ENCODE results near the gene GPR171. TPM values are rescaled to one million over a fixed set of nuclear protein-coding genes. Genes with fewer than 3 reads are reported as not detected.
"Not testable (repeated sequence)": the region's sequence is repeated elsewhere in the genome, so short reads cannot be mapped to it uniquely, and the experiment has no call there.

Gene GPR171, protein sequence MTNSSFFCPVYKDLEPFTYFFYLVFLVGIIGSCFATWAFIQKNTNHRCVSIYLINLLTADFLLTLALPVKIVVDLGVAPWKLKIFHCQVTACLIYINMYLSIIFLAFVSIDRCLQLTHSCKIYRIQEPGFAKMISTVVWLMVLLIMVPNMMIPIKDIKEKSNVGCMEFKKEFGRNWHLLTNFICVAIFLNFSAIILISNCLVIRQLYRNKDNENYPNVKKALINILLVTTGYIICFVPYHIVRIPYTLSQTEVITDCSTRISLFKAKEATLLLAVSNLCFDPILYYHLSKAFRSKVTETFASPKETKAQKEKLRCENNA
- total RNA-seq (2014; rRNA removed; shearing (Covaris generic)) = not detected in 2 replicates
- not detected in 2 replicates for polyA plus RNA-seq (2016; fragmentation: Nextera tagmentation; extraction: Ambion mirVana)

- Histone ChIP-seq H3K27me3 (replicated peaks; ENCODE audit: insufficient read depth) (no peaks in the 10 kb centered on the region), H3K79me2 (ENCODE audit: insufficient read depth) (no peaks in the 10 kb centered on the region), H4K20me1 (ENCODE audit: insufficient read depth) (no peaks in the 10 kb centered on the region), H3K9ac (no peak within 1 kb of the TSS), H3K4me3 (no peak within 1 kb of the TSS), H3F3A (ENCODE audit: insufficient read depth) (no peaks in the 10 kb centered on the region), H2AFZ (no peak within 1 kb of the TSS), H3K36me3 (ENCODE audit: low read depth) (no peaks in the 10 kb centered on the region), H3K27ac (no peak within 1 kb of the TSS), H3K4me2 (ENCODE audit: unreplicated experiment) (no peak within 1 kb of the TSS), H3K9me2 (ENCODE audit: insufficient read depth) (no peaks in the 10 kb centered on the region), H3K4me1 (ENCODE audit: insufficient read depth) (peaks cover 14% of the 10 kb centered on the region), H3K9me3 (ENCODE audit: low read depth) (no peaks in the 10 kb centered on the region)
- WGBS, 2 experiments (ENCODE audit: low coverage in 1 of 2, low lambda C conversion rate in 2 of 2, missing lambda C conversion rate in 2 of 2) = 93 to 97% methylated on average over 3 of the region's 3 CpGs
- TF ChIP-seq EZH2 (IDR thresholded peaks at IDR 0.05; ENCODE audit: insufficient read depth, poor library complexity, severe bottlenecking) = no peak
- no peak for TF ChIP-seq EZH2phosphoT487 (IDR thresholded peaks at IDR 0.05; ENCODE audit: insufficient read depth, low read depth)
- DNase-seq = no peak
- in situ Hi-C loops (cut with MboI) = no loop called here
Measured at GRCh38 chr3:151203051-151203420, at the start of gene GPR171. Gene GPR171 (minus strand): TSS chr3:151203216. CDS start chr3:151199386, 3,830 bp downstream.

DNA sequence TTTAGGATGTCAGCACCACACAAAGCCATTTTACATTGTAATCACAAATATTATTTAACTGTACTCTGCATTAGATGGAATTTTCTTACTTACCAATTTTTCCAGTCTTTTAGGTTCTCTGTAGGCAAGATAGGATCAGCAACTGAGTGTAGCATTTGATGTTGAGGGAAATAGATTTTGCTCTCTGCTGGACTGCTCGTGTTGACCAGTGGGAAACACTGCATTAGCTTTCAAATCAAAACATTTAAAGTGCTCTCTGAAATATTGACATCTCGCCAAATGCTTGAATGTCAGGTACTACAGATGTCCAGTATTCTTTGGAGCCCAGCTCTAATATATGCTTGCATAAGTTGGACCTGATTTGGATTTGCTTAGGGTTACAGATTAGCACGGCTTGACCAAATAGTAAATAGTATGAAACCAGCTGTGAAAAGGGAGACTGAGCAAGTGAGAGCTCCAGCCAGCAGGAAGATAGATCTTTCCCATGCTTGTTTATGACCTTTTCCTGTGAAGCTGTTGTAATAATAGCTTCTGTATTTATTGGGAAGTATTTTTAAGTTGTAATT lies 45.8 kb upstream of the GPR171 start:
- H3K27ac ChIP-seq = no peak overlapping the region
- H3K4me2 ChIP-seq (ENCODE audit: unreplicated experiment) = no peak overlapping the region
- no peaks in the 10 kb centered on the region for H3F3A ChIP-seq (ENCODE audit: insufficient read depth)
- no peaks in the 10 kb centered on the region for H3K9me3 ChIP-seq (ENCODE audit: low read depth)
- H3K36me3 ChIP-seq (ENCODE audit: low read depth) = no peaks in the 10 kb centered on the region
- TF ChIP-seq EZH2phosphoT487 (IDR thresholded peaks at IDR 0.05; ENCODE audit: insufficient read depth, low read depth) = no peak
- no peak for TF ChIP-seq EZH2 (IDR thresholded peaks at IDR 0.05; ENCODE audit: insufficient read depth, poor library complexity, severe bottlenecking)
- H3K9ac ChIP-seq = no peak overlapping the region
- no peak overlapping the region for H3K4me3 ChIP-seq
- no peak for DNase-seq
- H3K27me3 ChIP-seq (replicated peaks; ENCODE audit: insufficient read depth) = no peaks in the 10 kb centered on the region
- no peaks in the 10 kb centered on the region for H3K79me2 ChIP-seq (ENCODE audit: insufficient read depth)
- in situ Hi-C loops (cut with MboI) = no loop called here
- no peaks in the 10 kb centered on the region for H3K9me2 ChIP-seq (ENCODE audit: insufficient read depth)
- H3K4me1 ChIP-seq (ENCODE audit: insufficient read depth) = no peaks in the 10 kb centered on the region
- H2AFZ ChIP-seq = no peak overlapping the region
- WGBS, 2 experiments (ENCODE audit: low coverage in 1 of 2, low lambda C conversion rate in 2 of 2, missing lambda C conversion rate in 2 of 2) = 63 to 77% methylated on average over 3 of the region's 3 CpGs
- H4K20me1 ChIP-seq (ENCODE audit: insufficient read depth) = no peaks in the 10 kb centered on the region

- H3K4me2 ChIP-seq (ENCODE audit: unreplicated experiment); H3K27ac ChIP-seq; H3F3A ChIP-seq (ENCODE audit: insufficient read depth); H2AFZ ChIP-seq; H3K4me3 ChIP-seq; H3K79me2 ChIP-seq (ENCODE audit: insufficient read depth); in situ Hi-C loops (cut with MboI); H3K9ac ChIP-seq; DNase-seq; H4K20me1 ChIP-seq (ENCODE audit: insufficient read depth); H3K4me1 ChIP-seq (ENCODE audit: insufficient read depth); H3K9me3 ChIP-seq (ENCODE audit: low read depth); H3K9me2 ChIP-seq (ENCODE audit: insufficient read depth); H3K36me3 ChIP-seq (ENCODE audit: low read depth); H3K27me3 ChIP-seq (replicated peaks; ENCODE audit: insufficient read depth): not testable (repeated sequence)
- WGBS, 2 experiments (ENCODE audit: low coverage in 1 of 2, low lambda C conversion rate in 2 of 2, missing lambda C conversion rate in 2 of 2) = 82 to 85% methylated on average over 16 to 18 of the region's 18 CpGs
Measured at GRCh38 chr3:151242006-151242405, 39.0 kb upstream of the GPR171 start.

DNA sequence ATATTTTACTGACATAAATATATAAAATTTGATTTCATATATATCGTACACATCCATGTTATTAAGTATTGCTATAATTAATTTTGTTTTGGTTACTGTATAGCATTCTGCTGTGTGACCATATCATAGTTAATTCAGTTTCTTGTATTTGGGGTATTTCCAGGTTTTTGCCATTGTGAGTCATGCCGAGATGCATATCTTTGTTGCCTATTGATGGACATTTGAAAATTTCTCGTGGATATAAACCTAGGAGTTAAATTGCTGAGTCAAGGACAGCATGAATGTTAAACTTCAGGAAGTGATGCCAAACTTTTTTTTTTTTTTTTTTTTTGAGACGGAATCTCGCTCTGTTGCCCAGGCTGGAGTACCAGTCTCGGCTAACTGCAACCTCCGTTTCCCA lies 33.7 kb upstream of the GPR171 start:
- 84 to 87% methylated on average over 6 to 7 of the region's 7 CpGs for WGBS, 2 experiments (ENCODE audit: low coverage in 1 of 2, low lambda C conversion rate in 2 of 2, missing lambda C conversion rate in 2 of 2)
- TF ChIP-seq EZH2 (IDR thresholded peaks at IDR 0.05; ENCODE audit: insufficient read depth, poor library complexity, severe bottlenecking) = no peak
- TF ChIP-seq EZH2phosphoT487 (IDR thresholded peaks at IDR 0.05; ENCODE audit: insufficient read depth, low read depth) = no peak

More for the DNA sequence above, 33.7 kb upstream of the GPR171 start:
- Histone ChIP-seq H3F3A (ENCODE audit: insufficient read depth) (no peaks in the 10 kb centered on the region), H3K9me2 (ENCODE audit: insufficient read depth) (no peaks in the 10 kb centered on the region), H2AFZ (no peak overlapping the region), H3K27me3 (replicated peaks; ENCODE audit: insufficient read depth) (no peaks in the 10 kb centered on the region), H3K4me1 (ENCODE audit: insufficient read depth) (no peaks in the 10 kb centered on the region), H3K27ac (no peak overlapping the region), H4K20me1 (ENCODE audit: insufficient read depth) (no peaks in the 10 kb centered on the region), H3K9ac (no peak overlapping the region), H3K36me3 (ENCODE audit: low read depth) (no peaks in the 10 kb centered on the region), H3K4me3 (no peak overlapping the region), H3K9me3 (ENCODE audit: low read depth) (no peaks in the 10 kb centered on the region), H3K4me2 (ENCODE audit: unreplicated experiment) (no peak overlapping the region), H3K79me2 (ENCODE audit: insufficient read depth) (no peaks in the 10 kb centered on the region)
- DNase-seq = no peak
- in situ Hi-C loops (cut with MboI) = no loop called here

Data from GM23248 (cell line).